PC-3 (cell line): ENCODE data around the gene ATP10B.
"Not testable (repeated sequence)": the region's sequence is repeated elsewhere in the genome, so short reads cannot be mapped to it uniquely, and the experiment has no call there.

Experiments used
- EZH2 ChIP-seq: fragments of 300-600 bp; sonication (generic); IDR thresholded peaks from one replicate; pipeline ENCODE4 v1.6.1; 2017; ENCODE audit warnings: antibody characterized with exemption, mild to moderate bottlenecking, low read length; ENCODE audit not compliant: unreplicated experiment
- TF ChIP-seq, protein P1 (sequence below): fragments of 300-600 bp; sonication (generic); conservative IDR thresholded peaks from 2 replicates; pipeline ENCODE4 v1.5.1; 2017; ENCODE audit warnings: antibody characterized with exemption, low read depth, mild to moderate bottlenecking, low read length

DNA sequence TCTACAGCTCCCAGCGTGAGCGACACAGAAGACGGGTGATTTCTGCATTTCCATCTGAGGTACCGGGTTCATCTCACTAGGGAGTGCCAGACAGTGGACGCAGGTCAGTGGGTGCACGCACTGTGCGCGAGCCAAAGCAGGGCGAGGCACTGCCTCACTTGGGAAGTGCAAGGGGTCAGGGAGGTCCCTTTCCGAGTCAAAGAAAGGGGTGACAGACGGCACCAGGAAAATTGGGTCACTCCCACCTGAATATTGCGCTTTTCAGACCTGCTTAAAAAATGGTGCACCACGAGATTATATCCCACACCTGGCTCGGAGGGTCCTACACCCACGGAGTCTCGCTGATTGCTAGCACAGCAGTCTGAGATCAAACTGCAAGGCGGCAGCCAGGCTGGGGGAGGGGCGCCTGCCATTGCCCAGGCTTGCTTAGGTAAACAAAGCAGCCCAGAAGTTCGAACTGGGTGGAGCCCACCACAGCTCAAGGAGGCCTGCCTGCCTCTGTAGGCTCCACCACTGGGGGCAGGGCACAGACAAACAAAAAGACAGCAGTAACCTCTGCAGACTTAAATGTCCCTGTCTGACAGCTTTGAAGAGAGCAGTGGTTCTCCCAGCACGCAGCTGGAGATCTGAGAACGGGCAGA, 21.7 kb upstream of the ATP10B start:
- TF ChIP-seq EZH2, result not testable (repeated sequence)
- TF ChIP-seq, protein P1, sequence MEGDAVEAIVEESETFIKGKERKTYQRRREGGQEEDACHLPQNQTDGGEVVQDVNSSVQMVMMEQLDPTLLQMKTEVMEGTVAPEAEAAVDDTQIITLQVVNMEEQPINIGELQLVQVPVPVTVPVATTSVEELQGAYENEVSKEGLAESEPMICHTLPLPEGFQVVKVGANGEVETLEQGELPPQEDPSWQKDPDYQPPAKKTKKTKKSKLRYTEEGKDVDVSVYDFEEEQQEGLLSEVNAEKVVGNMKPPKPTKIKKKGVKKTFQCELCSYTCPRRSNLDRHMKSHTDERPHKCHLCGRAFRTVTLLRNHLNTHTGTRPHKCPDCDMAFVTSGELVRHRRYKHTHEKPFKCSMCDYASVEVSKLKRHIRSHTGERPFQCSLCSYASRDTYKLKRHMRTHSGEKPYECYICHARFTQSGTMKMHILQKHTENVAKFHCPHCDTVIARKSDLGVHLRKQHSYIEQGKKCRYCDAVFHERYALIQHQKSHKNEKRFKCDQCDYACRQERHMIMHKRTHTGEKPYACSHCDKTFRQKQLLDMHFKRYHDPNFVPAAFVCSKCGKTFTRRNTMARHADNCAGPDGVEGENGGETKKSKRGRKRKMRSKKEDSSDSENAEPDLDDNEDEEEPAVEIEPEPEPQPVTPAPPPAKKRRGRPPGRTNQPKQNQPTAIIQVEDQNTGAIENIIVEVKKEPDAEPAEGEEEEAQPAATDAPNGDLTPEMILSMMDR, result not testable (repeated sequence)
